HG03095 (cell line): ENCODE data around the gene ELMO2.

Experiments
- ATAC-seq: cut with Tn5 transposase; IDR thresholded peaks from one replicate; pipeline ENCODE4 v1.9.1; 2021; ENCODE audit warnings: moderate library complexity; ENCODE audit not compliant: unreplicated experiment

ELMO2 gene

GRCh38 chr20:46406200-46406985, at the start of gene ELMO2:
Gene ELMO2 (minus strand): TSS chr20:46406615. CDS start chr20:46394482, 12,133 bp downstream.
- ATAC-seq: peak; percentile 75

- no peak for ATAC-seq
These were observed 49.3 kb upstream of the ELMO2 start for GRCh38 chr20:46455729-46456128.

- ATAC-seq: no peak
These were observed 40.4 kb upstream of the ELMO2 start for GRCh38 chr20:46446851-46447250.

GRCh38 chr20:46439837-46440236, 33.4 kb upstream of the ELMO2 start:
- ATAC-seq: no peak

GRCh38 chr20:46438156-46438750, 31.8 kb upstream of the ELMO2 start:
- ATAC-seq: no peak

GRCh38 chr20:46435146-46435545, 28.7 kb upstream of the ELMO2 start:
- no peak for ATAC-seq

- ATAC-seq: no peak
These were observed 28.2 kb upstream of the ELMO2 start for GRCh38 chr20:46434597-46434996.

GRCh38 chr20:46433051-46433450, 26.6 kb upstream of the ELMO2 start:
- no peak for ATAC-seq

- no peak for ATAC-seq
These were observed 24.7 kb upstream of the ELMO2 start for GRCh38 chr20:46430921-46431712.

GRCh38 chr20:46427384-46427783, 21.0 kb upstream of the ELMO2 start:
- no peak for ATAC-seq

GRCh38 chr20:46423882-46424482, 17.6 kb upstream of the ELMO2 start:
- no peak for ATAC-seq

- ATAC-seq: no peak
These were observed 16.9 kb upstream of the ELMO2 start for GRCh38 chr20:46423342-46423741.

GRCh38 chr20:46420878-46421277, 14.5 kb upstream of the ELMO2 start:
- ATAC-seq: no peak

GRCh38 chr20:46419882-46420281, 13.5 kb upstream of the ELMO2 start:
- ATAC-seq: no peak

GRCh38 chr20:46416839-46417238, 10.4 kb upstream of the ELMO2 start:
- ATAC-seq: no peak

- ATAC-seq: no peak
These were observed 10.0 kb upstream of the ELMO2 start for GRCh38 chr20:46416421-46416820.

- no peak for ATAC-seq
These were observed 9.4 kb upstream of the ELMO2 start for GRCh38 chr20:46415773-46416172.

- no peak for ATAC-seq
These were observed 8.2 kb upstream of the ELMO2 start for GRCh38 chr20:46414608-46415007.

- ATAC-seq: no peak
These were observed 5.2 kb upstream of the ELMO2 start for GRCh38 chr20:46411637-46412036.

- ATAC-seq: no peak
These were observed 1.9 kb upstream of the ELMO2 start for GRCh38 chr20:46408281-46408731.

- ATAC-seq: no peak
These were observed 1.2 kb upstream of the ELMO2 start for GRCh38 chr20:46407671-46407996.
